Hematopoietic multipotent progenitor cell treated with erythropoietin and hydrocortisone succinate and interleukin-3 and kit ligand, for 15 days (in vitro differentiated cells): ENCODE results near the gene POLR3K.
"Not testable (repeated sequence)": the region's sequence is repeated elsewhere in the genome, so short reads cannot be mapped to it uniquely, and the experiment has no call there.

Experiments
- DNase-seq: peaks from one replicate; pipeline ENCODE4 v3.0.0-alpha.2; 2015; ENCODE audit warnings: low spot score

The POLR3K gene

DNA sequence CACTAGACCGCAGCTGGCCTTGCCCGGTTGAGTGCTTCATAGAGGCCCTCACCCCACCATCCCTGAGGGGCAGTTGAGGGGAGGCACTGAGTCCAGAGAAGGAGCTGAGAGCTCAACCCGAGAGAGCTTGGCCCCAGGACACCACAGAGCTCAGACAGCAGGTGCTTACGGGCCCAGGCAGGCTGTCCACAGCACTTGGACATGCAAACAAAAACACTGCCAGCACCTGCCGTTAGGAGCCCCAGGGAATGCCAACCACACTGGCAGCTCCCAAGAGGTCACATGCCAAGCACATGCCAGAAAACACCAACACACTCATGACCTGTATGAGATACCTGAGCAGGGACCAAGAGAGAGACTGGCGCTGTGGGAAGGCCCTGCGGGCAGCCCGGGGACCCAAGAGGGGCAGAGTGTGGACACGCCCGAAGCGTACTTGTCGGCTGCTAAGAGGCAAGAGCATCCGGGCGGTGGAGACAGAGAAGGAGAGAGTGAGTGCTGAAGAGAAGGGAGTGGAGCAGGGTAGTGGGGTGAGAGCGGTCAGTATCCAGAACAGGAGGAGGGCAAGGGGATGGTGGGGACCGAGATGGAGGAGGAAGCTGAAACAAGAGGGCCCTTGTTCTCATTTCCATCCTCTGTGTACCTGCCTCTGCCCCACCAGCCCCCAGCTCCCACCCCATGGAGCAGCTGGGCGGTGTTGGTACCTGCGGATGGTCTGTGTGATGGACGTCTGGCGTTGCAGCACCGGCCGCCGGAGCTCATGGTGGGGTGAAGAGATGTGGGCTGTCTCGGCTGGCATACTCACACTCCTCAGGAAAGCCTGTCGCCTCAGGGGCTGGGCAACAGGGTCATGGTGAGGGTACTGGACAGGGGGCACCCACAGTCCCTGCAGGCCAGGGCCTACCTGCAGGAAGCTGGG is 10.8 kb upstream of the POLR3K start:
- no peak for DNase-seq

DNA sequence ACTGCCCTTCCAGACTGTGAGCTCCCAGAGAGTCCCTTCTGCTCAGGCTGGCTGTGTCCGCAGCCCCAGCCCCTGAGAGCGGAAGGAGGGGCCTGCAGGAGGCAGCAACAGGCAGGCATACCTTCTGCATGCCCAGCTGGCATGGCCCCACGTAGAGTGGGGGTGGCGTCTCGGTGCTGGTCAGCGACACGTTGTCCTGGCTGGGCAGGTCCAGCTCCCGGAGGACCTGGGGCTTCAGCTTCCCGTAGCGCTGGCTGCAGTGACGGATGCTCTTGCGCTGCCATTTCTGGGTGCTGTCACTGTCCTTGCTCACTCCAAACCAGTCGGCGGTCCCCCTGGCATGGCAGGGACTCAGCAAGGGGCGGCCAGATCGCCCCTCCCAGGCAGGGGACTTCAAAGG is 10.1 kb upstream of the POLR3K start:
- no peak for DNase-seq

DNA sequence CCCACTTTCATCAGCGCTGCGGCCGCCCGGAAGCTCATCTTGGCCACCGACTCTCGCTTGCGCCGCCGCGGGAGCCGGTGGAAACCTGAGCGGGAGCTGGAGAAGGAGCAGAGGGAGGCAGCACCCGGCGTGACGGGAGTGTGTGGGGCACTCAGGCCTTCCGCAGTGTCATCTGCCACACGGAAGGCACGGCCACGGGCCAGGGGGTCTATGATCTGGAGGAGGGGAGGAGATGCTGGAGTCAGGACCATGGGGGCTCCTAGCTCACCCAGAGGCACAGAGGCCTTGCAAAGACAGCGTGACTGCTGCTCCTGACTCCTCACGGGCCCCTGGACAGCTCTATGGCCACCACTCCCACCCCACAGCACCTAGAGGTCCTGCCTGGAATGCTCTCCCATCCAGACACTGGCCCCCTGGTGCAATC is 9.6 kb upstream of the POLR3K start:
- DNase-seq = no peak

DNA sequence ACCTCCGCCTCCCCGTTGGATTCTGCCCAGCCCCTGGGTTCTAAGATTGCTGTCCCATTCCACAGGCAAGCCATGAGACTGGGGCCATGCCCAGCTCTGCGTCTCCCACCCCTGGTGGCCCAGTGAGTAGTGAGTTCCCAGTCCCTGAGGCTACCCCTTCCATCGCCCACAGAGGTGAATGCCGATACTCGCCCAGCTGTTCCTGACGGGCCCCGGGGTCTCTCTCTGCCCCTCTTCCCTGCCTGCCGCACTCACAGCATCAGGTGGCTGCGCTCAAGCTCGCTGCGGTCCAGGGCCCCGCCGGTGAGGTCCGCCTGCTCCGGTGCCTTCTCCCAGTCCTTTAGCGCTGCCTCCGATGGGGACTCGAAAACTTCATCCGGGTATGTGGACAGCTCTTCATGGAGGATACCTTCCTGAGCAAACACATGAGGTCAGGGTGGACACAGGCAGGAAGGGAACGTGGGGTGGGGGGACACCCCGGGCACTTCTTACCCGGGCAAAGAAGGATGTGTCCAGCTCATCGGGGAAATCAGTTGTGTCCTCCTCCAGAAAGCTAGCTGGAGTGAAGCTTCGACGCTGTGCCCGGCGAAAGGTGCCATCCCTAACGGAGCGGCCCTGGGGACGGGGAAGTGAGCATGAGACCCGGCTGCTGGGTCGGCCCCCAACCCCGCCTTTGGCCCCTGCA is 9.0 kb upstream of the POLR3K start:
- no peak for DNase-seq

DNA sequence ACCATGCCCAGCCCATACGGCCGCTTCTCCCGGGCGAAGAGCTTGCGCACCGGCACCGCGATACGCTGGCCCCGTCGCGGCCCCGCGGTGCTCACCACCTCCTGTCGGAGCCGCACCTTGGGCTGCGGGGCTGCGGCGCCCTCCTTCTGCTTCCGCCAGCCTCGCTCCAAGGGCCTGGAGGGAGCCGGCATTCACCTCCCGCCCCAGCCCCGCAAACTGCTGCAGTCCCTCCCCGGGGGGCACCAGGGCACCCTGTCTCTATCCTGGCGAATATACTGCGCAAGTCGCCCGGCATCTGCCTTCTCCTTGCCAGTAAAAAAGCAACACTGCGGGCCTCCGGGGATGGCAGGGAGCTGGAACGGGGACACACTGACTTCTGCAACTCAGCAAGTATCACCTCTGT is 8.5 kb upstream of the POLR3K start:
- DNase-seq = no peak

DNA sequence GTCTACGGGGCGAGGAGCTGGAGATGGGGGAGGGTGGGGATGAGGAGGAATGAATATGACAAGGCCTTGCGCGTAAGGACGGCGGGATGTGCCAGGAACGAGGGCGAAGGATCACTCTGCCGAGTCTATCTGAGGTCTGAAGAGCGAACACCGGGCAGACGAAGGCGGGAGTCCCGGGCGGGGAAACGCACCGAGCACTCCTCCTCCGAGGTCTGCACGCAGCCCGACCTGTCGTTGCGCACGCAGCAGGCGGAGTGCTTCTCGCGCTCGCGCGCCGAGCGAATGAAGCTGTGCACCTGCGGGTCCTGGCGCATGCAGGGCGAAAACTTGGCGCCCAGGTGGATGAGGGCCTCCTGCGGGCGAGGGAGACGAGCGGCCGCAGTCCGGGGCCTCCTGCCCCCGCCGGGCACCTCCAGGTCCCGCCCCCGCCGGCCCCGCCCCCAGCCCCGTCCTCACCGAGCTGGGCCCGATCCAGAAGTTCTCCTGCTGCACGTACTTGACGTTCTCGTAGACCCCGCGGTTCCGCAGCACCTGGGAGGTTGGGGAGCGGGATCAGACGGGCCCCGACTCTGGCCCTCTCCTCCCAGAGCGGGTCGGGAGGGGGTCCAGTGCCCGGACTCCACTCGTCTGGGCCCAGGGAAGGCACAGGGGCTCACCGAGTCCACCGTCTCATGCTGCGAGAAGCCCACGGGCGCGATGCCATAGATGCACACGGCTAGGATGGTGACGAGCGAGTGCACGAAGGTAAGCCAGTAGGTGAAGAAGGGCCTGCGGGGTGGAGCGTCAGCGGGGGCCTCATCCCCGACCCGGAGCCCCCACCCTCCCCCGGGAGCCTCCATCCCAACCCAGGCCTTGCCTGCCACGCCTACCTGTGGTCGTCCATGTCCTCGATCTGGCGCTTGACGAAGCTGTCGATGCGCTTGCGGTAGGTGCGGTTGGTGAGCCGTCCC is 7.8 kb upstream of the POLR3K start:
- DNase-seq = no peak

DNA sequence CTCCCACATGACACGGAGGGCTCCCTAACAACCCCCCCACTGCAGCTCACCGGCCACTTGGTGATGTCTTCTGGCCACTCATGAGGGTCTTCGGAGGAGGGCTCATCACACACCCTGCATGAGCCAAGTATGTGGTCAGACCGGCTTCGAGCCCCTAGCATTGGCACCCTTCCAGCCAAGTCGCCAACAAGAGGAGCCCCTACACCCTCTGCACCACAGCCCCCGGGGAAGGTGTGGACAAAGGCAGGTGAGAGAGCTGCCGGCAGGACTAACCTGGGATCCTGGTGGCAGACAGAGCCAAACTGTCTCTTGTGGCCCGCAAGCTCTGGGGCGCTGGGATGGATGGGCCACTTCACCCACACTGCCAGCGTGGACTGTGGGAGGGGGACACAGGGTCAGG is 6.8 kb upstream of the POLR3K start:
- no peak for DNase-seq

DNA sequence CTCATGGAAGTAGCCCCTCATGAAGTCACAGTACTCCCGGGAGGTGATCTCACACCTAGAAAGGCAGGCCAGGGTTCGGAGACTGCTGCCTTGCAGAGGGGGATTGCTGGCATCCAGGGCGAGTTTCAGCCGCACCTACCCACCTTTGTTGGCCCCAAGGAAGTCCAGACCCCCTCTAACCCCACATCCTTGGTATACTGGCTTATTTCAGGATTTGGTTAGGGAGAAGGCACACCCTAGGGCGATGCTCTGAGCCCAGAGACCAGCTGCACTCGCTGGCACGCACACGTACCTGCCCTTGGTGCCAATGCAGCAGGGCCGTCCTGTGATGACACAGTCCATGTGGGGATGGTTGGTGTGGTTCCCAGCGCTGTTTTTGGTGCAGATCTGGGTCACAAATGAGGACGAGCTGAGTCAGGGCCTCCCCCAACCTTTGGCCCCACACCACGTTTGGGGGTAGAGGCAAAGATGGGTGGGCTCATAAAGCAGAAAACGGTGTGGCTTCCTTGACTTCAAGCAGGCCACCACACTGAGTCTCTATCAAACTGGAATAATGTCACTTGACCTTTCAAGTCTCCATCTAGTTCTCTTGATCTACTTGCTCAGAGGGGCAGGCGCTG is 6.1 kb upstream of the POLR3K start:
- no peak for DNase-seq

DNA sequence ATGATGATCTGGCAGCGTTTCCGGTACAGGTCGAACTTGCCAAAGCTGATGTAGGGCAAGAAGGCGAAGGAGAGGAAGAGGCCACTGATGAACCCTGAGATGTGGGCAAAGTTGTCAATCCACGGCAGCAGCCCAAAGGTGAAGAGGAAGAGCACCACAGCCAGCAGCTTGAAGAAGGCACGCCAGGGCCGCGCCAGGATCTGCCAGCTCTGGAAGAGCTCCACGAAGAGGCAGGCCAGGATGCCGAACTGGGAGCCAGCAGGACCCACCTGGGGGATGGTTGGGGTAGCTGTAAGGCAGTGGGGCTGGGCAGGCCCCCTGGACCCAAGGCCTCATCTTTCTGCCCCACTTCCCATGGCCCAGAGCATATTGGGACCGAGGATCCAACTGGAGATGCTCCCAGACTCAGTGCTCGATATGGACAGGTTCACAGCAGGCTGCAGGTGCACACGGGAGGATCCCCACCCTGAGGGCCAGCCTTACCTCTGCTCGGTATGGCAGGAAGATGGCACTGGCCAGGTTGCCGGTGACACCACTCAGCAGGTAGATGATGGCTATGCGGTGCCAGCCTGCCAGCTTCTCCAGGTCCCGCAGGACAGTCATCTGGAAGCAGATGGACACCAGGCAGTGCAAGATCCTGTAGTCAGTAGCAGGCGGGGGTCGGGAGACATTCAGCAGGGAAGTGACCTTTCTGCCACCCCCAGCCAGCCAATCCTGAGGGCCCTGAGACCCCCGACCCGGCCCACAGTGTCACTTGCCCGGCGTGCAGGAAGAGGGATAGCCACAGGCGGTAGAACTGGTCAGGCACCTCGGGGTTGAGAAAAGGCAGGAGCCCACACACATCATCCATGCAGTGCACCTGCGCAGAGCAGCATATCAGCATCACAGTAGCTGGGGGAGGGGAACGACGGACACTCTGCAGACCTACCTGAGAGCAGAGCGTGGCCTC is 5.4 kb upstream of the POLR3K start:
- no peak for DNase-seq

DNA sequence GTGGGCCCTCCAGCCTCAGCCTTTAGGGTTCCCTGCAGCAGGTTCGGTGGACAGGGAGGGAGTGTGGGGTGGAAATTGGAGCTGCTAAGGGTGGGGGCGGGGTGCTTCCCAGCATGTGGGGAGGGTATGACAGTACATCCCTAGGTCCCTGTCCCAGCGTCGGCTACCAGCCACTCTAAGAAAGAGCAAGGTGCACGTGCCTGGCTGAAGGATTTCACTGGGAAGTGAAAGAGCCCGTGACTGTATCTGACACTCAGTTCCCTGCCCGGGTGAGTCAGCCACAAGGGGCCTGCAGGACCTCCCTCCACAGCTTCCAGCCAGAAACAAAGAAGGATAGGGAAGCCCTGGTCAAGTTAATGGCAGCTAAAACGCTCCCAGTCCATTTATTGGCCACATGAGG is 4.3 kb upstream of the POLR3K start:
- DNase-seq = no peak

DNA sequence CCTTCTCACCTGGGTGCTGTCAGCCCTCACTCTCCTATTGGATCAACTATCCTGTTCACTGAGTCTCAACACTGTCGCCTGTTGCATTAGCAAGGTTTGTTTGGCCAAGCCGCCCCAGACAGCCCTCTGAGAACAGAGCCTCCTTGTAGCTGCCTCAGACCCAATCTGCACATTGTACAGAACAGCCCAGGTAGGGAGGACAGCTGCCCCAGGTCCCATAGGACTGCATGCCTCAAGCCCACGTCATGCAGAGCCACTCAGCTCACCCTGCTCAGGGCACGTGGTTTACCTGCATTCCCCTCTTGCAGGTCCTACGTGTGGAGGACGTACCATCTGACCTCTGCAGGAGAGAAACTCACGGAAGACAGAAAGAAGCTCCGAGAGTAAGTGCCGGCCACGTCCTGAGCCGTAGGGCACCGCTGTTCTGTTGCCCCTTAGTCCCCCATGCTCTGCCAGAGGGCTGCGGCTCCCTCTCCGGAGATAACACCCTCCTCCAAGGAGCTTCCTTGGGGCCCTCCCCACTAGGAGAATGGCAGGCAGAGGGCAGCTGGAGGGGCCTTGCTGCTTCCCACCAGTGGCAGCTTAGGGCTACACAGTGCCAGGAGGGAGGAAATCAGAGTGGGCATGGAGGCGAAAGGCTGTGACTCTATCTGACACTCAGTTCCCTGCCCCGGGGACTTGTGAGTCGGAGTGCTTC is 3.0 kb upstream of the POLR3K start:
- DNase-seq = no peak

DNA sequence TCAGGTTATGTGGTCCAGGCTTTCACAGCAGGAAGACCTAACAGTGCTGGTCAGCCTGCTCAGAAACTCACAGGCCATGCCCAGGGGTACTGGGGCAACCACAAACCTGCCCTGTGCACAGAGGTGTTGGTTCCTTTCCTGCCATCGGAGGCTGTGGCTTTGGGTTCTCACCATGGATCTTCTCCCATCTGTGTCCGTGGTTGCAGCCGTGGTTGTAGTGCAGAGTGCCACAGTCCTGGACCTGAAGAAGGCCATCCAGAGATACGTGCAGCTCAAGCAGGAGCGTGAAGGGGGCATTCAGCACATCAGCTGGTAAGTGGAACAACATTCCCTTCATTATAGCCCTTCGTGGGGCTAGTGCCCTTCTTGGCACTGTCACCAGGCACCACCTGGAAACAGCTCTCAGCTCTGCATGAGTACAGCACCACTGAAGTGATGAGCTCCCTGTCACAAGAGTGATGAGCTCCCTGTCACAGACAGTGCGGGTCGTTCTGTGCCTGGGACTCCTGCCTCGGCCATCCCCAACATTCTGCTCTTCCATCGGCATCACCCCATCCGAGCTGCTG is 2.2 kb upstream of the POLR3K start:
- no peak for DNase-seq

DNA sequence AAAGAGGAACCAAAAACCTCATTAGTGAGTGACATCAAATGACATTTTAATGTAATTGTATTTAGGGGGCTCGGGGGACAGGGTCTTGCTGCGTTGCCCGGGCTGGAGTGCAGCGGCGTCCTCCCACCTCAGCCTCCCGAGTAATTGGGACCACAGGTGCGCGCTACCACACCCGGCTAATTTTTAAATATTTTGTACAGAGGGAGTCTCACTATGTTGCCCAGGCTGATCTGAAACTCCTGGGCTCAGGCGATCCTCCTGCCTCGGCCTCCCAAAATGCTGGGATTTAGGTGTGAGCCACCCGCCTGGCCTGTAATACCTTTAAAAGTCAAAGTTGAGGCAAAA is 801 bp upstream of the POLR3K start:
- no peak for DNase-seq

DNA sequence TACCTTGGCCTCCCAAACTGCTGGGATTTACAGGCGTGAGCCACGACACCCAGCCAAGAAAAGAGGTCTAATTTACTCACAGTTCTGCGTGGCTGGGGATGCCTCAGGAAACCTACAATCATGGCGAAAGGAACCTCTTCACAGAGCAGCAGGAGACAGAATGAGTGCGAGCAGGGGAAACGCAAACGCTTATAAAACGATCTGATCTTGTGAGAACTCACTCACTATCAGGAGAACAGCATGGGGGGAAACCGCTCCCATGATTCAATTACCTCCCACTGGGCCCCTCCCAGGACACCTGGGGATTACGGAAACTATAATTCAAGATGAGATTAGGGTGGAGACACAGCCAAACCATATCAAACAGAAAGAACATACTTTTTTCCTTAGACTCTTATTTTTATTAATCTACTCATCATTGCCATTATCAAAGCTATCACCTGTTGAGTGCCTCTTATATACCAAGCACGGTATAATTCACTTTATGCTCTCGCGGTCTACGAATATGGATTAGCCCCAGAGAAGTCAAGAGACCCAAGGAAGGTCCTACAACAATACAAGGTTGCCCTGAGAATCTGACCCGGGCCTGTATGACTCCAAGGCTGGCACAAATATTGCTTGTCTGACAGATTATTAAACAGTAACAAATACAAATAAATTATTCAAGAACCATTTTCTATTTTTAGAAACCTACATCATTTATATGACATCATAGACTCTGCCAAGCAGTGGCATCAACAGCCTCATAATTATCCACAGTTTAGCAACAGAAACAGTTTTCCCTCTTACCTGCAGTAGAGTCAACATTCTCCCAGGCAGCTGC is 2.4 kb downstream of the POLR3K start:
- DNase-seq = no peak

DNA sequence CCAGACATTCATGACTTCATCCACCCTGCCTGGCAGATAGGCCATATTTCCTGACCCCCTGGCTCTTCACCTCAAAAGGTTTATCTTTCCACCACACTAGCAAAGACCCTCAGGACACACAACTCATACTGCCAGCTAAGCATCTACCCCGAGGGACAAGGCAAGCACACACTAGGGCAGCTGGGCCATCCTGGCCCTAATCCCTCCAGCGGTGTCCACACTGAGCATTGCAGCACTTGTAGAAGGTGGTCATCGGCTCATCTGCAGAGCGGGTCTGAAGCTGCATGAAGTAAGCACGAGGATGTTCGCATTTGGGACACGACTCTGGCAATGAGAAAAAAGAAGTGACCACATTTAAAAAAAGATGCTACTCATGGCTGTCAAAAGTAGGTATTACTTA is 6.2 kb downstream of the POLR3K start:
- DNase-seq = no peak

DNA sequence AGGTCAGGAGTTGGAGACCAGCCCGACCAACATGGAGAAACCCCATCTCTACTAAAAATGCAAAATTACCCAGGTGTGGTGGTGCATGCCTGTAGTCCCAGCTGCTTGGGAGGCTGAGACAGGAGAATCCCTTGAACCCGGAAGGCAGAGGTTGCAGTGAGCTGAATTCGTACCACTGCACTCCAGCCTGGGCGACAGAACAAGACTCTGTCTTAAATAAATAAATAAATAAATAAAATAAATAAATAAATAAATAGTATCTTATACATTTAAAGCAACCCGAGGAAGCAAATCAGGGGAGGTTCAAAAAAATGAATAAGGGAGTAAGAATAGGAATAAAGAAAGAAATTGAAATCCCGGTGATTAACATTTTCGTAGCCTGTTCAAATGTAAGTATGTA is 6.9 kb downstream of the POLR3K start:
- not testable (repeated sequence) for DNase-seq

DNA sequence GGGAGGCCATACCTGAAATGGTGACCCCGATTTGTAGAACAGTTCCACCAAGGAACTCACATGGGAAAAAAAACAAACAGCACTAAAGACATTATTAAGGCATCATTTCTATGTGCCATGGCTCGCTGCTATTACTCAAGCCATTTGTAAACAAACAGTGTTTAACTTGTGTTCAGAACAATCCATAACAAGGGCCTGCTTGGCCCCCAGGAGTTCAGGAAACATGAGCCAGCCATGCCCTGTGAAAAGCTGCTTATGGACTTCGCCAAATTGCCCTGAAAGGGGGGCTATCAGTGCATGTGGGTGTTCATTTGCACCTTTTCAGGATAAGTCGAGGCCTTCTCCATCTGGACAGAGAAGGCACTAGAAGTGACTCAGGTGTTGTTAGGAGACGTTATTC is 8.0 kb downstream of the POLR3K start:
- DNase-seq = no peak

DNA sequence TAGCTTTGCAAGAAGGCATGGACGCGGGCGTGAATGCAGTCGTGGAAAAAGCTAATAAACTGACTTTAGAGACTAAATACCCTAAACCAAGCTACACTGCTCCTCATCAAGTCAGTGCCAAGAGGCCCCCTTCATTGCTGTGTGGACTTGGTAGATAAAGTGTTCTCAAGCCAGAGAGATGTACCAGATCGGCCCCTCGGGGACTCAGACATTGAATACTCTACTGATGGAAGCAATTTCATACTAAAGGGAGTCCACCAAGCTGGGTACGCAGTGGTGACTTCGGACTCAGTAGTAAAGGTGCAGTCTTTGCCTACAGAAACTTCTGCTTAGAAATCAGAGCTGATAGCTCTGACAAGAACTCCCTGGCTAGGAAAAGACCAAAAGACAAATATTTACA is 8.8 kb downstream of the POLR3K start:
- DNase-seq = no peak

DNA sequence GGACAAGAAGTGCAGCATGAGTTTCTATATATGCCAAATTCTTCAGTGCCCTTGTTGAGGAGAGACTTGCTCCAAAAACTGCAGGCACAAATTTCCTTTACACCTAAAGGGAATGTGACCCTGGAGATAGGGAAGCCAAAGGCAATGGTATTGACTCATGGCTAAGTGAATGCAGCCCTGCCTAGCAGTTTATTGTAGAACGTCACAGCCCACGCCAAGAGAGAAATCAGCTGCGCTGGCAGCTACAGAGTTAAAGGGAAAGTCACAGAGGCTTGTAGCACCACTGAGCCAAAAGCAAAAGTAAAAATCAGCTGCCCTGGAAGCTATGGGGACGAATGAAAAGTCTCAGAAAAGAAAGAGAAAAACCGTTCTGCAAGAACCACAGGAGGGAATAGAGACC is 10.1 kb downstream of the POLR3K start:
- no peak for DNase-seq
